ENCODE data around the gene KRT71.

GRCh38 chr12:52515927-52516831 is 36.8 kb downstream of the KRT71 start:
- TF ChIP-seq CTCF (conservative IDR thresholded peaks at IDR 0.05; ENCODE audit: low read length) = no peak
- no peak for TF ChIP-seq EZH2phosphoT487 (IDR thresholded peaks at IDR 0.05; ENCODE audit: borderline replicate concordance, low read depth, low read length)
